GM06990 (cell line): Measurements from ENCODE around the gene CDIPT.

ENCODE experiments used
- DNase-seq: peaks from one replicate; pipeline ENCODE4 v3.0.0-alpha.2; 2011; ENCODE audit not compliant: insufficient read length; ENCODE audit errors: extremely low read depth
- H3K27me3 ChIP-seq: replicated peaks from 2 replicates; pipeline ENCODE4 v1.6.0; 2011; ENCODE audit warnings: low read length; ENCODE audit not compliant: control insufficient read depth, insufficient read depth
- H3K36me3 ChIP-seq: 2 replicates; pipeline ENCODE4 v1.5.1; 2011; ENCODE audit warnings: low read length; ENCODE audit not compliant: control insufficient read depth, insufficient read depth
- H3K4me3 ChIP-seq: replicated peaks from 2 replicates; pipeline ENCODE4 v1.5.1; 2011; ENCODE audit warnings: low read depth, mild to moderate bottlenecking, control low read depth, low read length
- CTCF ChIP-seq: IDR thresholded peaks from 2 replicates; pipeline ENCODE4 v1.5.1; 2011; ENCODE audit warnings: low read length, control low read depth, mild to moderate bottlenecking, inconsistent platforms; ENCODE audit not compliant: insufficient read depth, poor library complexity, severe bottlenecking

The CDIPT gene

GRCh38 chr16:29820730-29821642 is 42.0 kb downstream of the CDIPT start:
- H3K36me3 ChIP-seq, result peaks cover 7% of the 10 kb centered on the region
- H3K4me3 ChIP-seq, result peak overlapping the region; percentile 88
- H3K27me3 ChIP-seq, result no peaks in the 10 kb centered on the region
- TF ChIP-seq CTCF, result no peak
- DNase-seq, result peak; percentile 57

GRCh38 chr16:29820271-29820701 is 42.7 kb downstream of the CDIPT start, which contains the start of gene MVP:
MVP (plus strand) TSS chr16:29820462; CDS start chr16:29830550, 10,088 bp downstream.
- peak; percentile 48 for DNase-seq
- no peak for TF ChIP-seq CTCF
- H3K27me3 ChIP-seq, result no peaks in the 10 kb centered on the region
- H3K4me3 ChIP-seq, result peak within 1 kb of the TSS; percentile 88
- H3K36me3 ChIP-seq, result peaks cover 7% of the 10 kb centered on the region

- H3K27me3 ChIP-seq, result no peaks in the 10 kb centered on the region
- TF ChIP-seq CTCF, result no peak
- H3K4me3 ChIP-seq, result peak overlapping the region; percentile 88
- no peak for DNase-seq
- peaks cover 7% of the 10 kb centered on the region for H3K36me3 ChIP-seq
Observed at GRCh38 chr16:29819506-29819905, 43.5 kb downstream of the CDIPT start.

GRCh38 chr16:29818082-29818481 is 44.9 kb downstream of the CDIPT start:
- H3K36me3 ChIP-seq, result peaks cover 7% of the 10 kb centered on the region
- no peak for DNase-seq
- no peak overlapping the region for H3K4me3 ChIP-seq
- no peak for TF ChIP-seq CTCF
- no peaks in the 10 kb centered on the region for H3K27me3 ChIP-seq

GRCh38 chr16:29816694-29817441 is 46.2 kb downstream of the CDIPT start:
- H3K27me3 ChIP-seq, result no peaks in the 10 kb centered on the region
- peaks cover 5% of the 10 kb centered on the region for H3K36me3 ChIP-seq
- peak; percentile 27 for TF ChIP-seq CTCF
- peak overlapping the region; percentile 89 for H3K4me3 ChIP-seq
- DNase-seq, result no peak
